Duodenal mucosa (tissue), 2 donors: Measurements from ENCODE around the gene RBMX.
"Not testable (repeated sequence)": the region's sequence is repeated elsewhere in the genome, so short reads cannot be mapped to it uniquely, and the experiment has no call there.

Experiments
- H3K27ac ChIP-seq: one replicate; pipeline ENCODE4 v1.7.0; 2013; ENCODE audit warnings: low read depth, low read length
- H3K27me3 ChIP-seq, 2 donors: one replicate each; pipeline ENCODE4 v1.7.0; 2013; ENCODE audit warnings: low read length in 2 of 2, control low read depth in 1 of 2; ENCODE audit not compliant: insufficient read depth in 2 of 2, control insufficient read depth in 1 of 2
- H3K36me3 ChIP-seq, 2 donors: one replicate each; pipeline ENCODE4 v1.7.0; 2013; ENCODE audit warnings: low read length in 2 of 2, control low read depth in 1 of 2; ENCODE audit not compliant: insufficient read depth in 2 of 2, control insufficient read depth in 1 of 2
- H3K4me1 ChIP-seq, 2 donors: one replicate each; pipeline ENCODE4 v1.7.0; 2013; ENCODE audit warnings: low read length in 2 of 2, control low read depth in 1 of 2; ENCODE audit not compliant: insufficient read depth in 2 of 2, control insufficient read depth in 1 of 2
- H3K4me3 ChIP-seq, 2 donors: one replicate each; pipeline ENCODE4 v1.7.0; 2013; ENCODE audit warnings: low read length in 2 of 2, low read depth in 1 of 2
- H3K9ac ChIP-seq, 2 donors: one replicate each; pipeline ENCODE4 v1.7.0; 2013; ENCODE audit warnings: low read length in 2 of 2, low read depth in 1 of 2
- H3K9me3 ChIP-seq, 2 donors: one replicate each; pipeline ENCODE4 v1.7.0; 2013; ENCODE audit warnings: low read length in 2 of 2, control low read depth in 1 of 2; ENCODE audit not compliant: control insufficient read depth in 1 of 2

Gene RBMX

DNA sequence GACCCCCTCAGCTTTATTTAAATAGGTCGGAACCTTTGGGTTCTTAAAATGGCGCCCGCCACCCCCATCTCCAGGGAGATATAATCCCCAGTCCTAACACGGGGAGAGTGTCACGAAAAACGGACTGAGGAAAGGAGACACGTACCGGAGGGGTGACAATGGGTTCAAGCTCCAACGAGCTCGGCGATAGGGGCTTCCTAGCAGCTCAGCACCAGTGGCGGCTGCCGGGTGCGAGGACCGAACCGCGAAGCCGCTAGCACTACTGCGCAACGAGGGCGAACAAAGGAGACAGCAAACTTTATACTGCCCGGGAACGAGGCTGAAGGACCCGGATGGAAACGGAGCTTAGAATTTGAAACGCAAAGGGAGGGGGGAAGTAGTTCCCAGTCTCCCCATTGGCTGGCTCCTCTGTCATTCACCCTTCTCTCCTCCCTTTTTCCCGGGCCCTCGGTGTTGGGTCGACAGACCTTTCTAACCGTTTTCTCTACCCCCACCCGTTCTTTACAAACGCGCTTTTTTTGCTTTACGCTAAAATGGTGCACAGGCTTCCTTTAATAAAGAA, at the start of gene RBMX:
Gene RBMX, minus strand, starts transcription at position 274 of the 562 bp plus-strand sequence. CDS start 1,298 bp downstream, outside the sequence.
- H3K4me3 ChIP-seq: peak within 1 kb of the TSS; percentile 78 to 90
- no peaks in the 10 kb centered on the region for H3K4me1 ChIP-seq
- H3K36me3 ChIP-seq: peaks cover 7 to 19% of the 10 kb centered on the region in 2 donors
- H3K27me3 ChIP-seq: no peaks in the 10 kb centered on the region
- H3K9me3 ChIP-seq: no peaks in the 10 kb centered on the region
- H3K9ac ChIP-seq: peak within 1 kb of the TSS; percentile 91 to 97
- H3K27ac ChIP-seq: peak within 1 kb of the TSS; percentile 88

- H3K9ac ChIP-seq, H3K27me3 ChIP-seq, H3K27ac ChIP-seq, H3K36me3 ChIP-seq, H3K9me3 ChIP-seq, H3K4me1 ChIP-seq, H3K4me3 ChIP-seq: not testable (repeated sequence)
These were observed 40.9 kb upstream of the RBMX start for GRCh38 chrX:136921438-136921837.

DNA sequence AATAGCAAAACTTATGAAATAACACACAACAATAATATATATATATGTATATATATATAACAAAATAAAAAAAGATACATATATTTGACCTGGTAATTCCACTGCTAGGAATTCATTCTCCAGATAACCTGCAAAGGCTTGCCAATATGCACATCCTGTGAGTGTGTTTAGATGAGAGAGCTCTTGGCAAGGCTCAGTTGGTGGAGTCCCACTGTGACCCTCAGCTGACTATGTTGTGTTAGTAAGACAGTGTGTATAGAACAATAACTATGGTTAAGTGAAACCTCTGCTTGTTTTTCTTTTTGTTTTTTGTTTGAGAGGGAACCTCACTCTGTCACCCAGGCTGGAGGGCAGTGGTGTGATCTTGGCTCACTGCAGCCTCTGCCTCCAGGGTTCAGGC, 39.5 kb upstream of the RBMX start:
- H3K27ac ChIP-seq: no peak overlapping the region
- H3K9ac ChIP-seq: no peak overlapping the region
- no peaks in the 10 kb centered on the region for H3K4me1 ChIP-seq
- H3K4me3 ChIP-seq: no peak overlapping the region
- H3K36me3 ChIP-seq: no peaks in the 10 kb centered on the region
- H3K27me3 ChIP-seq: no peaks in the 10 kb centered on the region
- no peaks in the 10 kb centered on the region for H3K9me3 ChIP-seq

- Histone ChIP-seq H3K4me3 (no peak overlapping the region), H3K9me3 (no peaks in the 10 kb centered on the region), H3K27ac (no peak overlapping the region), H3K36me3 (no peaks in the 10 kb centered on the region), H3K4me1 (no peaks in the 10 kb centered on the region), H3K9ac (no peak overlapping the region), H3K27me3 (no peaks in the 10 kb centered on the region)
These were observed 36.3 kb upstream of the RBMX start for GRCh38 chrX:136916827-136917226.

DNA sequence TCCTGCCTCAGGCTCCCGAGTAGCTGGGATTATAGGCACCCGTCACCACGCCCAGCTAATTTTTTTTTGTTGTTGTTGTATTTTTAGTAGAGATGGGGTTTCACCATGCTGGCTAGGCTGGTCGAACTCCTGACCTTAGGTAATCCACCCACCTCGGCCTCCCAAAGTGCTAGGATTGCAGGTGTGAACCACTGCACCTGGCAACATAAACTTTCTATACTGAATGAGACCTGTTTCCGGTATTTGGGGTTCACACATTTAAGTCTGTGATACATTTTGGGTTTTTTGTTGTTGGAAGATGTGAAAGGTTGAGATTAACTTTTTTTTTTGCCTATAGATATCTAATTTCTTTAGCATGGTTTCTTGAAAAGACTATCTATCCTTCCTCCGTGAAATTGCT, 31.1 kb upstream of the RBMX start:
- H3K9ac ChIP-seq, H3K27me3 ChIP-seq, H3K36me3 ChIP-seq, H3K4me1 ChIP-seq, H3K27ac ChIP-seq, H3K9me3 ChIP-seq, H3K4me3 ChIP-seq: not testable (repeated sequence)

DNA sequence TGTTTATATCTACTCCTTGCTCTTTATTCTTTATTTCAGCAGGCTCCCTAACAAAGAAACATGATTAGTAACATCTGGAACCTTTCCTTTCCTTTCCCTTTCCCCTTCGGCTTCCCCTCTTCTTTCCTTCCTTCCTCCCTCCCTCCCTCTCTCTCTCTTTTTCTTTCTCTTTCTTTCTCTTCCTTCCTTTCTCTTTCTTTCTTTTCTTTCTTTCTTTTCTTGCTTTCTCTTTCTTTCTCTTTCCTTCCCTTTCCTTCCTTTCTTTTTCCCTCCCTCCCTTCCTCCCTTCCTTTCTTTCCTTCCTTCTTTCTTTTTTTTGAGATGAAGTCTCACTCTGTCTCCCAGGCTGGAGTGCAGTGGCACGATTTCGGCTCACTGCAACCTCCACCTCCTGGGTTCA, 30.7 kb upstream of the RBMX start:
- Histone ChIP-seq H3K27ac (no peak overlapping the region), H3K4me3 (no peak overlapping the region)

DNA sequence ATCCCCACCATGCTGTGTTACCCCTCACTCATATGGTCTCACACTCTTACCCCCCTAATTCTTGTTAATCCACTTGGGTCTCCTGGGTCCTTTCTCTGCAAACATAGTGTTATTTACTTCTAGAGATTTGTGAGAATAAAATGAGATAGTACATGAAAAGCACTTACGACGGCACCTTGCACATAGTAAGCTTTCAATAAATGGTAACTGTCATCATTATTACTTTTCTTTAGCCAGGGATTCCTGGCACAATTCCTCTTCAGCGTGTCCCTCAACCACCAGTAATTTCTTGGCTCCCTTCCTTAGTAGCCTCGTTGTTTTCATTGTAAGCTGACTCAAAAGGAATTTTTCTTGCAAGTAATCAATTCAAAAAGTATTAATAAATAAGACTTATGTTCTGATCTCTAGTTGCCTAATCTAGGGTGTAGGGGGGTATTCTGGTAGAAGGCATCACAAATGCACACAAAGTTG, 30.1 kb upstream of the RBMX start:
- Histone ChIP-seq H3K27ac (no peak overlapping the region), H3K9me3 (no peaks in the 10 kb centered on the region), H3K9ac (peak overlapping the region in 1 of 2 donors; percentile 66), H3K4me3 (peak overlapping the region; percentile 83 to 84), H3K36me3 (no peaks in the 10 kb centered on the region), H3K4me1 (peaks cover 0 to 5% of the 10 kb centered on the region in 2 donors), H3K27me3 (no peaks in the 10 kb centered on the region)

More for the DNA sequence above, 30.7 kb upstream of the RBMX start:
- Histone ChIP-seq H3K9me3 (no peaks in the 10 kb centered on the region), H3K4me1 (peaks cover 0 to 5% of the 10 kb centered on the region in 2 donors), H3K9ac (no peak overlapping the region), H3K36me3 (no peaks in the 10 kb centered on the region), H3K27me3 (no peaks in the 10 kb centered on the region)

DNA sequence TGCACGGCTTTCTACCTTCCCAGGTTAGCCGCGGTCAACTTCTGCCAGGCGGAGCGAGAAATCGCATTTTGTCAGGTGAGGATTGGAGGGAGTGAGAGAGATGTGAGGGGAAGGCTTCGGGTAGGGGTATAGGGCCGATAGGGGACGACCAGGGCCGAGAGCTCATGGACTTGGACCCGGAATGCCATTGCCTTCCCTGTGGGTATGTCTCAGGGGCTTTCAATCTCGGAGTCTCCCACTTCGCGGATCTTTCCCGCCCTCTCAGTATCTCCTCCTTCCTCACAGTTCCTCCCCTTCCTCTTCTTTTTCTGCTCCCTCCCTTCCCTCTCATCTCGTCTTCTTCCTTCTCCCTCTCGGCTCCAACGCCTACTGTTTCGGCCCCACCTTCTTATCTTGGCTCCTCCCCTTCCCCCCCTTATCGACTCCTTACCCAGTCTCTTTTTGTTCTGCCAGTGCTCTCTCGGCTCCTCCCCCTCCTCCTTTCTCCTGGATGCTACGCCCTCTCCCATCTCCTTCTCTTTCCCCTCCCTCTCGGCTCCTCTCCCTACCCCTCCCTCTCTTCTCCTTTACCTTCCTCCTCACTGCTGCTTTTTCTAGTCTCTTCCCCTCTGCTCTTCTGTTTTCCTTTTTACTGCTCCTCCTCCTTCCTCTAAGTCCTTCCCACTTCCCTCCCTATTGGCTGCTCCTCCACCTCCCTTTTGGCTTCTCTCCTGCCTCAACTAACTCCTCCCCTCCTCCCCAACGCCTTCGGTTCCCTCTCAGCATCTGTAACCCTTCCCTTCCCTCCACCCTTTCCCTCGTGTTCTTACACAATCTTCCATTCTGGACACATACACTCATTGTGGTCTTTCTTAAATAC, 29.4 kb upstream of the RBMX start:
- Histone ChIP-seq H3K9me3 (no peaks in the 10 kb centered on the region), H3K27ac (peak overlapping the region; percentile 70), H3K27me3 (no peaks in the 10 kb centered on the region), H3K9ac (peak overlapping the region; percentile 63 to 66), H3K4me3 (peak overlapping the region; percentile 83 to 84), H3K4me1 (peaks cover 0 to 5% of the 10 kb centered on the region in 2 donors), H3K36me3 (no peaks in the 10 kb centered on the region)

- Histone ChIP-seq H3K4me1 (peaks cover 0 to 5% of the 10 kb centered on the region in 2 donors), H3K27ac (peak overlapping the region; percentile 70), H3K27me3 (no peaks in the 10 kb centered on the region), H3K9ac (peak overlapping the region; percentile 63 to 66), H3K9me3 (no peaks in the 10 kb centered on the region), H3K4me3 (peak overlapping the region; percentile 83 to 84), H3K36me3 (no peaks in the 10 kb centered on the region)
These were observed 28.7 kb upstream of the RBMX start for GRCh38 chrX:136909119-136909705.

DNA sequence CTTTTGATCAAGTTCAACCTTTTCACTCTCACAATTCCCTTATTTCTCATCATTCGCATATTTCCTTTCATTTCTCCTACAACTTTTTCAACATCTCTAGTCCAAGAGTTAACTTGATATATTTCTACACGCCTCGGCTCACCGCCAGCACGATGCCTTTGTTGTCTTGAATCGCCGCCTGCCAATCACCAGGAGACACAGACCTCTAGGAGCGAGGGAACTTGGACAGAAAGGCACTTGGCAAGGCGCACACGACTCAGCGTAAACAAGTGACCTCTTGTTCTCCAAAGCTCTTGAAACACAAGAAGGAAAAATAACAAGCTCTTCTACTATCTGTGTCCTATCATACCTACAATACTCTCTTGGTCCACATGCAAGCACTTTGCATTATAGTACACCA, 27.1 kb upstream of the RBMX start:
- no peaks in the 10 kb centered on the region for H3K27me3 ChIP-seq
- no peaks in the 10 kb centered on the region for H3K9me3 ChIP-seq
- H3K27ac ChIP-seq: no peak overlapping the region
- no peak overlapping the region for H3K4me3 ChIP-seq
- H3K9ac ChIP-seq: no peak overlapping the region
- peaks cover 0 to 5% of the 10 kb centered on the region in 2 donors for H3K4me1 ChIP-seq
- H3K36me3 ChIP-seq: no peaks in the 10 kb centered on the region
